HAP-1 (cell line): ENCODE measurements around the gene GFY.

Experiments
- DNase-seq, 2 experiments: peaks; one replicate each; pipeline ENCODE4 v3.0.0-alpha.2; 2016 to 2020; ENCODE audit warnings: low spot score in 2 of 2
- H3K27me3 ChIP-seq: fragments of 250-450 bp; sonication (Bioruptor Pico); 2 replicates; pipeline ENCODE4 v1.5.1; 2020; ENCODE audit warnings: low read depth, mild to moderate bottlenecking, moderate library complexity
- H3K36me3 ChIP-seq: fragments of 250-450 bp; sonication (Bioruptor Pico); replicated peaks from 2 replicates; pipeline ENCODE4 v1.5.1; 2020; ENCODE audit warnings: mild to moderate bottlenecking
- H3K4me1 ChIP-seq: fragments of 250-450 bp; sonication (Bioruptor Pico); 2 replicates; pipeline ENCODE4 v1.5.1; 2020; ENCODE audit warnings: mild to moderate bottlenecking
- H3K4me3 ChIP-seq: fragments of 250-450 bp; sonication (Bioruptor Pico); 2 replicates; pipeline ENCODE4 v1.5.1; 2020; ENCODE audit warnings: mild to moderate bottlenecking, moderate library complexity
- H3K9me3 ChIP-seq: fragments of 250-450 bp; sonication (Bioruptor Pico); 2 replicates; pipeline ENCODE4 v1.5.1; 2020; ENCODE audit warnings: mild to moderate bottlenecking, moderate library complexity
- in situ Hi-C: fragments of 300-500 bp; cut with MboI; formaldehyde crosslinking; loops from 3 replicates; pipeline ENCODE4 v1.14.3; 2020; ENCODE audit warnings: low sequenced_read_pairs, inconsistent platforms, mixed read lengths

Gene GFY, protein sequence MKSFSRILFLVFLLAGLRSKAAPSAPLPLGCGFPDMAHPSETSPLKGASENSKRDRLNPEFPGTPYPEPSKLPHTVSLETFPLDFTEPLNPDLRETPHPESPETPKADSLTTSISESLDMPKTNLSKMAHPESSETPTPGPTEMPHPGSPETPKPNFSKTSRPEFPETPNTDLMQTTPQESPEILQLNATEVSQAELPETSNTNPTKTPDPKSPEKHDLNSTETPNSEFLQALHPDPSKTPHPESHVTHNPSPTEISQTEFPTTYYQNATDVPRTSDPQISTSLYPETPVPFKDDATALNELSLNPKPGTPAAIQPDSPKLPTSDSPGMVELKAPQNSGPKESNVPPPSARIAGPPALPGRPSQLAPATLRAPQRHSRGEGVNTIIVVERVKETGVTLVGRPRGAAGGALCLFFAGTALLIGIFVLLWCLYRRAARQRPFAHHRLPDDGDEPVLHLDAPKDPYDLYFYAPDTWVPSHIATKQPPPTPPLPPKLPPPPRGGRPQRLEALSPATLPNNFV

DNA sequence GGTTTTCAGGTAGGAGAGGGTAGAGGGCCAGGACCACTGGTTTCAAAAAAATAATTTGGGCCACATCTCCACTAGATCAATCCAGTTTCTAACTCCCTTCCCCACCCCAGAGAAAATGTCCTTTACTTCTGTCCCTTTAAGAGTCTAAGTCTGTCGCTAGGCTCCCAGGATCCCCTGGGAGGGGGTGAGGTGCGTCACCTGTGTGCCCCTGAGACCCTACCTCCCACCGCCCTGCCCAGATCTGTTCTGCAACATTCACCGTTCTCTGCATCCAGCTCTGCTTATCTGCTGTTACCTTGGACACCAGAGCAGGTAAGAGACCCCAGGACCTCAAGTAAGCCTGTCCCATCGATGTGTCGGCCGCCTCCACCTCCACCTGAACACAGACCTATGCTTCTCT, at the start of gene GFY:
Gene GFY (plus strand): TSS at position 211 of the 400 bp plus-strand sequence. CDS start 1,043 bp downstream, outside the sequence.
- in situ Hi-C loops, result no loop called here
- Histone ChIP-seq H3K4me1 (peaks cover 11% of the 10 kb centered on the region), H3K4me3 (no peak within 1 kb of the TSS), H3K27me3 (peaks cover 60% of the 10 kb centered on the region), H3K9me3 (no peaks in the 10 kb centered on the region), H3K36me3 (no peaks in the 10 kb centered on the region)
- no peak for DNase-seq

DNA sequence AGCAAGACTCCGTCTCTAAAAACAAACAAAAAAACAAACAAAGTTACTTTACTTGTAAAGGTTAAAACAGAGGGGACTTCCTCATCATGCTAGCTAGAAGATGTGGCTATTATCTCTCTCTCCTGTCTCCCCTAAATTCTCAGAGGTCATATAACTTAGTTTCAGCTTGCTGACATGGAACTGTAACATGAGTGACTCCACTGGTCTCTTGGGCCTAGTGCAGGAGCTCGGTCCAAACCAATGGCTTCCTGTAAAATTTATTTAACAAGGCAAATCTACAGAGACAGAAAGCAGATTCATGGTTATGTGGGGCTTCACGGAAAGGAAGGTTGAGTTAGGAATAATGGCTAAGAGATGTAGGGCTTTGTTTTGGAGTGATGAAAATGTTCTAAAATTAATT, 46.7 kb upstream of the GFY start:
- DNase-seq, result no peak
- Histone ChIP-seq H3K36me3 (no peaks in the 10 kb centered on the region), H3K27me3 (no peaks in the 10 kb centered on the region), H3K4me3 (no peak overlapping the region), H3K9me3 (peaks cover 10% of the 10 kb centered on the region), H3K4me1 (no peaks in the 10 kb centered on the region)
- in situ Hi-C loops, result no loop called here

DNA sequence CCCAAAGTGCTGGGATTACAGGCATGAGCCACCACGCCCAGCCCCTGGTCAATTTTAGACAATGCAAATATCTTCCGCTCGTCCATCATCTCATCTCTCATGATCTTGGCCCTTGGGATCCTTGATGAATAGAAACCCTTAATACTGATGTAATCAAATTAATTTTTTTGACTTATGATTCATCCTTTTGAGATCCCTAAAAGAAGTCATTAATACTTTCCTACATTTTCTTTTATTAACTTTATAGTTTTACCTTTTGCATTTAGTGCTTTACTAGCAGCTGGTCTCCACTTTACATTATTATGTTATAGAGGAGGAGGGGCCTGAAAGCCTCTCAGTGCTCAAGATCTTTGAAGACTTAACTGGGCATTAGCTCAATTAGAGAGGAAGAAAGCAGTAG, 44.8 kb upstream of the GFY start:
- in situ Hi-C loops, result no loop called here
- Histone ChIP-seq H3K27me3 (no peaks in the 10 kb centered on the region), H3K4me1 (no peaks in the 10 kb centered on the region), H3K4me3 (no peak overlapping the region), H3K36me3 (no peaks in the 10 kb centered on the region), H3K9me3 (peaks cover 10% of the 10 kb centered on the region)
- DNase-seq, result no peak

DNA sequence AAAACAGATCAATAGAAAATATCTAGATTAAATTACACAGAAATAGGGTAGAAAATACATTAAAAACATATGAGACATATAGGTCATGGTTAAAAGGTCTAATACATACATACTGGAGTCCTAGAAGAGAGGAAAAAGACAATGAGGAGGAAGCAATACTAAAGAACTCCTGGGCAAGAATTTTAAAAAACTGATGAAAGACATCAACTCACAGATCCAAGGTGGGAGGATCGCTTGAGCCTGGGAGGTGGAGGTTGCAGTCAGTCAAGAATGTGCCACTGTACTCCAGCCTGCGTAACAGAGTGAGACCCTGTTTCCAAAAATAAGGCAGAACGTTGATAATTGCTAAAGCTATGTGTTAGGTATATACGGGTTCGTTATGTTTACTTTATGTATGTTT, 42.5 kb upstream of the GFY start:
- H3K27me3 ChIP-seq, result no peaks in the 10 kb centered on the region
- peaks cover 10% of the 10 kb centered on the region for H3K9me3 ChIP-seq
- H3K36me3 ChIP-seq, result no peaks in the 10 kb centered on the region
- DNase-seq, result no peak
- no peak overlapping the region for H3K4me3 ChIP-seq
- in situ Hi-C loops, result no loop called here
- no peaks in the 10 kb centered on the region for H3K4me1 ChIP-seq

DNA sequence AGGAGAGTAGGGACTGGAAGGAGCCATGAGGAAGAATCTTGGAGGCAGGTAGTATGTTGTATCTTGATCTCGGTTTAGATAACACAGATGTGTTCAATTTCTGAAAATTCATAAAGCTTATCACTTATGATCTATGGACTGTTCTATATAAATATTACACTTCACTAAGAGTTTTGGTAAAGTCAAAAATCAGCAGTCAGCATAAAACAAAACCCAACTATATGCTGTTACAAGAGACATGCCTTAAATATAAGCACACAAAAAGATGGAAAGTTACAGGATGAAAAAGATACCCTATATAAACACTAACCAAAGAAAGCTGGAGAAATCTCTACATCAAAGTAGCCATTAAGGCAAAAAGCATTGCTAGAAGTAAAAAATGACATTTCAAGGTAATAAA, 41.6 kb upstream of the GFY start:
- H3K9me3 ChIP-seq, result peaks cover 10% of the 10 kb centered on the region
- H3K27me3 ChIP-seq, result no peaks in the 10 kb centered on the region
- in situ Hi-C loops, result no loop called here
- H3K4me3 ChIP-seq, result no peak overlapping the region
- no peaks in the 10 kb centered on the region for H3K36me3 ChIP-seq
- DNase-seq, result no peak
- no peaks in the 10 kb centered on the region for H3K4me1 ChIP-seq

DNA sequence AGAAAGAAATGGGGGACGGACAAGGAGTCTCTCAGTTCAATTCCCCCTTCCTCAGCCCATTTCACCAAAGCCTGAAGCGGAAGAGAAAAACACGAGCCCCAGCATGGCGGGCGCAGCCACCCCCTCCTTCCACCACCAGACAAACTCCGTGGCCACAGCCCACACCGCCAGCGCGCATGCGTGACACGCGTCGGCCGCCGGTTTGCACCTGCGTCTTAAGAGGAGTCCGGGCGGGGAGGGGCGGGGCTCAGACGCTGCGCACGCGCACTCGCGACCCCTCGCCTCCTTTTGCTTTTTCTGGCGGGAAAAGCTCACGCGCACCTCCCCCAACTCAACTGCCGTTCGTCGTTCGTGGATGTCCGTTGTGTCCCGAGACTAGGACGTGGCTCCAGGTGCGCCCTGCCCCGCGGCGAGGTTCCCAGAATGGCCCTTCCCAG, 37.2 kb upstream of the GFY start, which contains the start of gene KASH5:
Gene KASH5 (plus strand): TSS at position 314 of the 437 bp plus-strand sequence. CDS start 2,635 bp downstream, outside the sequence.
- H3K27me3 ChIP-seq, result peaks cover 4% of the 10 kb centered on the region; the same call in 1 of the 2 replicates
- H3K4me1 ChIP-seq, result no peaks in the 10 kb centered on the region
- H3K9me3 ChIP-seq, result no peaks in the 10 kb centered on the region; the same call in 1 of the 2 replicates
- no peak for DNase-seq
- no peak within 1 kb of the TSS for H3K4me3 ChIP-seq
- no peaks in the 10 kb centered on the region for H3K36me3 ChIP-seq
- in situ Hi-C loops, result no loop called here

DNA sequence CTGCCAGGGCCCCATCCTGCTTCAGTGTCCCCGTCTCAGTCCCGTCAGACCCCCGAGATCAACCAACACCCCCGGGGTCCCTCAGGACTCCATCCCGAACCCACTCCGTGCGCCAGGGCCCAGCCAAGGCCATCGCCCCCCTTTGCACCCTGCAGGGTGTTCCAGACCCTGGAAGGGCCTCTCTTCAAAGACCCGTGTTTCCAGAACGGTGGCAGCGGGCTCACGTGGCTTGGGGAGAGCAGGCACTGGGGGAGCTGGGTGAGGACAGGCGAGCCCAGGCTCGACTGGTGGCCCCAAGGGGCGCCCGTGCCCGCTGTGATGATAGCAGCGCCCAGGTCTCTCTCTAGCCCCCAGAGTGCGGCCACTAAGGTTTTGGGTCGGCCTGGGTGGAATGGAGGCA, 35.8 kb upstream of the GFY start:
- Histone ChIP-seq H3K9me3 (no peaks in the 10 kb centered on the region), H3K27me3 (peaks cover 4% of the 10 kb centered on the region; the same call in 1 of the 2 replicates), H3K36me3 (no peaks in the 10 kb centered on the region), H3K4me3 (no peak overlapping the region), H3K4me1 (no peaks in the 10 kb centered on the region)
- DNase-seq, result no peak
- in situ Hi-C loops, result no loop called here

DNA sequence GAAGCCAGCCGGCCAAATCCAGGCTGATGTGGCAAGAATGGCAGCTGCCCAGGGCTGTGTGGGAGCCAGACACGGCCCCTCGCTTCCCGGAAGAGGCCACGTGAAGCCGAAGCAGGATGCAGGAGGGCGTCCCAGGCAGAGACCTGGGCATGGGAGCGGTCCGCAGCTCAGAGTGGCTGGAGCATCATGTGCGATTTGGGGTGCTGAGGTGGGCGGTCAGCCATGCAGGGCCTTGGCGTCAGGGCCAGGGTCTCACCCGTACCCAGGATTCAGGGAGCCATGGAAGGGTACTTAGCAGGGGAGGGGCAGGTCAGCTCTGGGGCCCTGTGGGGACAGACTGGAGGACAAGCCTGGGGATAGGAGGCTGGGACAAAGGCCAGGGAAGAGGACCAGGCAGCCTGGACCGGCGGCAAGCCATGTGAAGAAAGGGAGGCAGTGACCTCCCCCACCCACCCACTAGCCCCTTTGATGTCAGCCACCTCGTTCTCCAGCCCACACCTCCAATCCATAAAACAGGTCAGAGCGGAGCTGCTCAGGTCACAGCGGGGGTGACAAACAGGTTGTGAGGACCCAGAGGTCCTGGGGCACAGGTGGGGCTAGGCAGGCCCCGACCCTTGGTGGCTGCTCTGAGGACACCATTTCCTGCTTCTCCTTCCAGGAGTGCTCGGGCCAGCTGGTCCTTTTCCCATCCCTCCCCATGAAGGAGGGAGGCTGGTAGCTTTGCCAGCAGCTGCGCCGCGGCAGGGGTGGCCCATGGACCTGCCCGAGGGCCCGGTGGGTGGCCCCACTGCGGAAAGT, 34.9 kb upstream of the GFY start:
- Histone ChIP-seq H3K36me3 (no peaks in the 10 kb centered on the region), H3K27me3 (peaks cover 4% of the 10 kb centered on the region; the same call in 1 of the 2 replicates), H3K4me1 (no peaks in the 10 kb centered on the region), H3K9me3 (no peaks in the 10 kb centered on the region), H3K4me3 (no peak overlapping the region)
- in situ Hi-C loops, result no loop called here
- DNase-seq, result no peak

DNA sequence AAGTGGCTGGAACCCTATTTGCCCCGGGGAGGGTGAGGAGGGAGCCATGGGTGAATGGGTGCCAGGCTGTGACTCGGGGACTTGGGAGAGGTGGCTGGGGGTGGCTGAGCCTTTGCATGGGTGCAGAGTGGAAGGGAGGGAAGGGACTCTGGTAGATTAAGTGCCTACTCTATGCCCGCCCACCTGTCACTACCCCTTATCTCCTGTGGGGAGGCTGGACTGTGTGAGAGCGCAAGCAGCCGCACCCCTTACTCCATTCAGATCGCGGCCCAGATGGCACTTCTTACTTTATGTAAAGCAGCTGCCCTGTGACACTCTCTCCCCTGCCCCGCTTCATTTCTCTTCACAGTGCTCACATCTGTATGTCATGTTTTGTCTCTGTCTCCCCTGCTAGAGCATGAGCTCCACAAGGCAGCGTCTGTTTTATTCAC, 34.2 kb upstream of the GFY start:
- in situ Hi-C loops, result no loop called here
- no peaks in the 10 kb centered on the region for H3K4me1 ChIP-seq

DNA sequence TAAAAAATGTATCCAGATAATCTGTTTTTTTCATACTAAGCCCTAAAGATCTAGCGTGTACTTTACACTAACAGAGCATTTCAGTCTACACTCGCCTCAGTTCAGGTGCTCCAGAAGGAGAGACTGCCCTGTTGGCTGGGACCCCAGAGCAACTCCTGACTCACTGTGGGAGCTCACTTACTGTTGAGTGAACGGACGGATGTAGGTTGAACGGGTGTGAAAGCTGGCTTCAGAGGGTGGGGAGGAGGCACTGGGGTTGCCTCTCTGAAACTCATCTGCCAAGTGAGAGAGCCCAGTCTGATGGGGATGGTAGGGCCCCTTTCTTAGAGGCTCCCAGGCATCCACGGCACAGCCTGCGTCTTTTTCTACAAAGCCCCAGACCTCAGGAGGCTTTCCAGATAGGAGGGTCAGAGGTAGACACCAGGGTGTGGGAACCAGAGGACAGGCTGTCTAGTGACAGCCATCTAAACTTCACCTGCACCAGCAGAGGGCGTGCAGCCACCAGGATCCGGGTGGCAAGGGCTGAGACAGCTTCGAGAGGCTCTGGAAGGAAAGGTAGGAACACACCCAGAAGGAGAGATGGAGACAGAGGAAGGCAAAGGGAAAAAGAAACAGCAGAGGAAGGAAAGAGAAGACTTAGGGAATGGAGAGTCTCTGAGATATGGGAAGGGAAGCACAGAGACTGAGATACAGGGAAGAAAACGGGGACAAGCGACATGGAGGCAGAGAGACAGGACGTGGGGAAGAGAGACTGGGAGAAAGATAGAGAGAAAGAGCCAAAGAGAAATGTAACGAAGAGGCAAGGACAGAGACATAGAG, 33.4 kb upstream of the GFY start:
- DNase-seq, result peak; percentile 74 to 83
- Histone ChIP-seq H3K4me1 (no peaks in the 10 kb centered on the region), H3K36me3 (no peaks in the 10 kb centered on the region), H3K27me3 (peaks cover 4% of the 10 kb centered on the region; the same call in 1 of the 2 replicates), H3K4me3 (no peak overlapping the region), H3K9me3 (no peaks in the 10 kb centered on the region)
- in situ Hi-C loops, result no loop called here

More for the DNA sequence above, 34.2 kb upstream of the GFY start:
- no peaks in the 10 kb centered on the region for H3K36me3 ChIP-seq
- no peak for DNase-seq
- no peaks in the 10 kb centered on the region for H3K9me3 ChIP-seq
- H3K4me3 ChIP-seq, result no peak overlapping the region
- peaks cover 4% of the 10 kb centered on the region; the same call in 1 of the 2 replicates for H3K27me3 ChIP-seq

DNA sequence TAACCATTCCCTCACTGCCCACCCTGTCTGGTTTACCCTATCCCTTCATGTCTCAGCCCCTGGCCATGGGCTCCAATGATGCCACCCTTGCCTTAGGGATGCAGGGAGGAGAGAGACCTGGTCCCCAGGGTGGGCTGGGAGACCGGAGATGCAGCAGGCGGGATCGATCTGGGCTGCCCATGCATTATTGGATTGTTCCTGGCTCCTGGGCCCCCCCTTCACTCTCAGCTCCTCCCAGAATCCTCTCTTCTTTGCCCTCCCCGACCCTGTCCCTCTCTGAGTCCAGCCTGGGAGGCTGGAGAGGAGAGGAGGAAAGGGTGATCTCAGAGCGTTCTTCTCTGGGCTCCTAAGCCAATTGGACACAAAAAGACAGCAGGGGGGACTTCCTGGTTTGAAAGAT, 31.3 kb upstream of the GFY start:
- Histone ChIP-seq H3K27me3 (peaks cover 4% of the 10 kb centered on the region; the same call in 1 of the 2 replicates), H3K9me3 (no peaks in the 10 kb centered on the region), H3K4me3 (no peak overlapping the region), H3K36me3 (no peaks in the 10 kb centered on the region), H3K4me1 (no peaks in the 10 kb centered on the region)
- DNase-seq, result no peak
- in situ Hi-C loops, result no loop called here

DNA sequence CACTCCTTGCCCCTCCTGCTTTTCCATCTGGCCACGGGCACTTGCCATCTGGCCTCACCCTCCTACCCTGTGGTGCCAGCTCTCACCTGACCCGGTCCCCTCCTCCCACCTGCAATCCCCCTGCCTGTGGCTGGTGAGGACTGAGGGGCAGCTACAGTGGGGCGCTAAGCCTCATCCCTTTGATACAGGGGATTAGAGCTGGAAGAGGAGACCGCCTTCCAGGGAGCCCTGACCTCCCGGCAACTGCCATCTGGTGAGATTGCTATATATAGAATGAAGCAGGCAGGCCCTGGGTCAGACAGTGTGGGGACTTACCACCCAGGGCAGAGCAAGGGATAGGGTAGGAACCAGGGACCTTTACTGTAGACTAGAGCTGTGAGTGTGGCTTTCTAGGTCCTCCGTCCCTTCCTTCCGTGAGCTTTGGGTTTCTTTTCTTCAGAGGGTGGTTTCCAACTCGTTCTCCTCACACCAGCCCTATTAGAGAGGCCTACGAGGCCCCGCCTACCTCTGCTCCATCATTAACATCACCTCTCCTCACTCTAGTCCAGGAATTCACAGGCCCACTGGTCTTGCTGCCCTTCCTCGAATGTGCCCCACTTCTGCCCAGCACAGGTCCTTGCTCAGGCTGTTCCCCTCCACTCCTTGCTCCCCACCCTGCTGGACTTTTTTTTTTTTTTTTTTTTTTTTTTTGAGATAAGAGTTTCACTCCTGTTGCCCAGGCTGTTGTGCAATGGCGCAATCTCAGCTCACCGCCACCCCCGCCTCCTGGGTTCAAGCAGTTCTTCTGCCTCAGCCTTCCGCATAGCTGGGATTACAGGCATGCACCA, 29.4 kb upstream of the GFY start:
- no peaks in the 10 kb centered on the region for H3K4me1 ChIP-seq
- H3K4me3 ChIP-seq, result no peak overlapping the region
- in situ Hi-C loops, result no loop called here
- H3K36me3 ChIP-seq, result no peaks in the 10 kb centered on the region
- H3K27me3 ChIP-seq, result peaks cover 4% of the 10 kb centered on the region; the same call in 1 of the 2 replicates
- no peak for DNase-seq
- H3K9me3 ChIP-seq, result no peaks in the 10 kb centered on the region
